Fibroblast of skin of abdomen (primary cell): Measurements from ENCODE around the gene DCPS.
"Not testable (repeated sequence)": the region's sequence is repeated elsewhere in the genome, so short reads cannot be mapped to it uniquely, and the experiment has no call there.

ENCODE experiments used
- DNase-seq: peaks from one replicate; pipeline ENCODE4 v3.0.0-alpha.2; 2013

DCPS gene

GRCh38 chr11:126361400-126361799, 57.5 kb downstream of the DCPS start:
- DNase-seq = no peak

GRCh38 chr11:126362879-126363655, 59.2 kb downstream of the DCPS start:
- DNase-seq = no peak

GRCh38 chr11:126363706-126364248, 59.9 kb downstream of the DCPS start:
- DNase-seq = no peak

- DNase-seq = not testable (repeated sequence)
Observed at GRCh38 chr11:126364735-126365134, 60.9 kb downstream of the DCPS start.

GRCh38 chr11:126365508-126365907, 61.6 kb downstream of the DCPS start:
- DNase-seq = not testable (repeated sequence)

GRCh38 chr11:126366064-126366822, 62.4 kb downstream of the DCPS start:
- DNase-seq = no peak

- DNase-seq = not testable (repeated sequence)
Observed at GRCh38 chr11:126366823-126367654, 63.2 kb downstream of the DCPS start.

- DNase-seq = not testable (repeated sequence)
Observed at GRCh38 chr11:126367806-126368205, 63.9 kb downstream of the DCPS start.

GRCh38 chr11:126368336-126369119, 64.7 kb downstream of the DCPS start:
- not testable (repeated sequence) for DNase-seq

GRCh38 chr11:126370016-126370415, 66.2 kb downstream of the DCPS start:
- DNase-seq = no peak

GRCh38 chr11:126371595-126371994, 67.7 kb downstream of the DCPS start:
- no peak for DNase-seq

GRCh38 chr11:126373389-126374066, 69.7 kb downstream of the DCPS start:
- DNase-seq = not testable (repeated sequence)

- DNase-seq = not testable (repeated sequence)
Observed at GRCh38 chr11:126374562-126375300, 70.9 kb downstream of the DCPS start.

GRCh38 chr11:126375726-126376125, 71.9 kb downstream of the DCPS start:
- peak; percentile 37 for DNase-seq

GRCh38 chr11:126378763-126379162, 74.9 kb downstream of the DCPS start:
- DNase-seq = peak; percentile 44

GRCh38 chr11:126380909-126381308, 77.0 kb downstream of the DCPS start:
- no peak for DNase-seq

- DNase-seq = not testable (repeated sequence)
Observed at GRCh38 chr11:126381960-126382359, 78.1 kb downstream of the DCPS start.

GRCh38 chr11:126382641-126383040, 78.8 kb downstream of the DCPS start:
- not testable (repeated sequence) for DNase-seq

GRCh38 chr11:126383339-126384335, 79.8 kb downstream of the DCPS start:
- DNase-seq = no peak
